Measurements from ENCODE around the gene CCDC194. TPM values are rescaled to one million over a fixed set of nuclear protein-coding genes. Genes with fewer than 3 reads are reported as not detected.
A peak's percentile ranks its signal among the peaks of the same experiment; 100 is the strongest.

CCDC194 gene
- not detected for total RNA-seq

- Histone ChIP-seq H3K27ac (no peak within 1 kb of the TSS), H3K9me3 (no peaks in the 10 kb centered on the region), H3K4me3 (no peak within 1 kb of the TSS), H3K4me1 (peaks cover 0 to 22% (median 11%) of the 10 kb centered on the region in 4 donors), H3K36me3 (no peaks in the 10 kb centered on the region), H3K27me3 (peaks cover 36% of the 10 kb centered on the region)
- DNase-seq, result no peak
- TF ChIP-seq POLR2AphosphoS5 (IDR thresholded peaks at IDR 0.05) (no peak), POLR2A (IDR thresholded peaks at IDR 0.05) (no peak), EP300 (IDR thresholded peaks at IDR 0.05; ENCODE audit: low read depth) (no peak), CTCF (IDR thresholded peaks at IDR 0.05) (no peak)
- intact Hi-C loops (cut with DNase I; ENCODE audit: low total_unique reads) (no loop called here), in situ Hi-C loops (cut with MboI; ENCODE audit: low pct_ligation_motif_present in 1 of 4, low pct_unique_long_range_greater_than_20kb in 1 of 4, low sequenced_read_pairs in 3 of 4) (loop anchor here in 1 of 4 donors (10.0 kb wide), 1 partner anchor 71 kb away; the partner anchor contains the start of gene NXNL1)
- 48% methylated on average over 16 of the region's 41 CpGs; no CpG with 5 or more reads in 1 of the 2 donors for WGBS, 2 donors (ENCODE audit: low coverage in 1 of 2)
These were observed at the start of gene CCDC194 for GRCh38 chr19:17393914-17394313. TSS of gene CCDC194 (minus strand) at chr19:17394196. CDS start at chr19:17394158, 38 bp downstream.

DNA sequence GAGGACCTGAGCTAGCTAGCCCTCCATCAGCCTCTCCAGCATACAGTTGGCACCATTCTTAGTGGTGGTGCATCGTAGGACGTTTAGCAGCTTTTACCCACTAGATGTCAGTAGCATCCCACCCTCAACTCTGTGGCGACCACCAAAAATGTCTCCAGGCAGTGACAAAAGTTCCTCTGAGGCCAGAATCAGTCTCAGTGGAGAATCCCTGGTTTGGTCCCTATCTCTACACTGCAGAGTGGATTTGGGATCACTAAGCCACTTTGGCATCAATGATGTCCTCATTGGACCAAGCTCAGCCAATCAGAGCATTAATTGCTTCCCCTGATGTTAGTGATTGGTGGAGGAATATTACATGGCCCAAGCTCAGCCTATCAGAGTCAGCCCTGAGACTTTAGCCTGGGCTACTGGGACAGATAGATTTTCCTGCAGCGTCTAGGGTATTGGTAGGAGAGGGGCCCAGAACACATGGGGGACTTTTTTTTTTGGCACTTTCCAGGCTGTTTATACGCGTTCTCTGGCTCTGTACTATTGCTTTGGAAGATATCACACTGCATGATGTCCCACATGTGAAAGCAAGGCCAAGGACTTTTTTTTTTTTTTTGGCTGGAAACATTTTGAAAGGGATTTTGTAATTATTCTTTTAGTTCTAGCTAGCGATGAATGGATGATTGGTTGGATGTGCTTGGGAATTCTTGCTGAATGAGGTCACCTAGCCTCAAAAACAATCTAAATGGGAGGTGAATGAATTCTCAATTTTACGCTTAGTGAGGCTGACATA is 47.4 kb upstream of the CCDC194 start:
- in situ Hi-C loops (cut with MboI; ENCODE audit: low pct_ligation_motif_present in 1 of 4, low pct_unique_long_range_greater_than_20kb in 1 of 4, low sequenced_read_pairs in 3 of 4), result no loop called here

DNA sequence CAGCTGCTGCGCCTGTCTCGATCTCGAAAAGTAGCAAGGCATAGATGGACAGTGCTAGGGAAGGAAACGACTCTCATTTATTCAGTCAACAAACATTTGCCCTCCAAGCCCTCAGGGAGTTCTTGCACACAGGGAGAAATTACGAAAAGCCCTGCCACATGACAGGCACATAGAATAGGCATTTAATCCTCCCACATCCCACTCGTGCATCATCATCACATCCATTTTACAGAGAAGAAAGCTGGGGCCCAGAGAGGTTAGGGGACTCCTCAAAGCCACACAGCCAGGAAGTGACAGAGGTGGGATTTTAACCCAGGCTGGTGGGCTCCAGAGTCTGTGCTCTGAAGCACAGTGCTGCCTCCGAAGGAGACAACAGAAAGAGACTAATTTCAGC is 42.9 kb upstream of the CCDC194 start:
- Histone ChIP-seq H3K4me3 (no peak overlapping the region), H3K27ac (no peak overlapping the region), H3K9me3 (no peaks in the 10 kb centered on the region), H3K4me1 (no peaks in the 10 kb centered on the region), H3K27me3 (no peaks in the 10 kb centered on the region), H3K36me3 (no peaks in the 10 kb centered on the region)
- no peak for DNase-seq
- WGBS, 2 donors (ENCODE audit: low coverage in 1 of 2), result 64 to 81% methylated on average over 4 to 7 of the region's 7 CpGs
- in situ Hi-C loops (cut with MboI; ENCODE audit: low pct_ligation_motif_present in 1 of 4, low pct_unique_long_range_greater_than_20kb in 1 of 4, low sequenced_read_pairs in 3 of 4), result no loop called here
- intact Hi-C loops (cut with DNase I; ENCODE audit: low total_unique reads), result no loop called here
- no peak for TF ChIP-seq EP300 (IDR thresholded peaks at IDR 0.05; ENCODE audit: low read depth)
- no peak for TF ChIP-seq POLR2A (IDR thresholded peaks at IDR 0.05)
- TF ChIP-seq POLR2AphosphoS5 (IDR thresholded peaks at IDR 0.05), result no peak
- TF ChIP-seq CTCF (IDR thresholded peaks at IDR 0.05), result no peak

More for the DNA sequence above, 47.4 kb upstream of the CCDC194 start:
- H3K36me3 ChIP-seq, result no peaks in the 10 kb centered on the region
- TF ChIP-seq CTCF (IDR thresholded peaks at IDR 0.05) (peak in 4 of 5 experiments; percentile 17 to 22 (median 20)), EP300 (IDR thresholded peaks at IDR 0.05; ENCODE audit: low read depth) (no peak), POLR2A (IDR thresholded peaks at IDR 0.05) (no peak), POLR2AphosphoS5 (IDR thresholded peaks at IDR 0.05) (no peak)
- DNase-seq, result no peak
- H3K27me3 ChIP-seq, result no peaks in the 10 kb centered on the region
- no peak overlapping the region for H3K27ac ChIP-seq
- H3K9me3 ChIP-seq, result no peaks in the 10 kb centered on the region
- no peaks in the 10 kb centered on the region for H3K4me1 ChIP-seq
- intact Hi-C loops (cut with DNase I; ENCODE audit: low total_unique reads), result no loop called here
- 38 to 65% methylated on average over 4 to 8 of the region's 8 CpGs for WGBS, 2 donors (ENCODE audit: low coverage in 1 of 2)
- no peak overlapping the region for H3K4me3 ChIP-seq

- Histone ChIP-seq H3K4me1 (no peaks in the 10 kb centered on the region), H3K4me3 (no peak overlapping the region), H3K27ac (no peak overlapping the region), H3K36me3 (no peaks in the 10 kb centered on the region), H3K27me3 (no peaks in the 10 kb centered on the region), H3K9me3 (no peaks in the 10 kb centered on the region)
- no peak for TF ChIP-seq EP300 (IDR thresholded peaks at IDR 0.05; ENCODE audit: low read depth)
- TF ChIP-seq POLR2A (IDR thresholded peaks at IDR 0.05), result no peak
- TF ChIP-seq CTCF (IDR thresholded peaks at IDR 0.05), result no peak
- TF ChIP-seq POLR2AphosphoS5 (IDR thresholded peaks at IDR 0.05), result no peak
- no peak for DNase-seq
- WGBS, 2 donors (ENCODE audit: low coverage in 1 of 2), result 96% methylated on average over 22 of the region's 25 CpGs; no CpG with 5 or more reads in 1 of the 2 donors
- intact Hi-C loops (cut with DNase I; ENCODE audit: low total_unique reads), result no loop called here
- in situ Hi-C loops (cut with MboI; ENCODE audit: low pct_ligation_motif_present in 1 of 4, low pct_unique_long_range_greater_than_20kb in 1 of 4, low sequenced_read_pairs in 3 of 4), result no loop called here
These were observed 42.3 kb upstream of the CCDC194 start for GRCh38 chr19:17436094-17436873.
